WTC11 (cell line): Measurements from ENCODE around the gene UBASH3B. TPM values are rescaled to one million over a fixed set of nuclear protein-coding genes. Genes with fewer than 3 reads are reported as not detected.

Experiments used
- ATAC-seq: fragments of 200-7000 bp; cut with Tn5 transposase; 2 replicates; pipeline ENCODE4 v1.10.0; 2021; ENCODE audit warnings: mild to moderate bottlenecking, moderate library complexity
- CTCF ChIA-PET: fragments of 300-600 bp; sonication (Branson Sonifier 250); formaldehyde crosslinking; loops from one replicate; lab custom pipeline; 2021; ENCODE audit warnings: antibody characterized with exemption; lab: Charles Lee
- POLR2A ChIA-PET: fragments of 350-600 bp; sonication (Branson Sonifier 250); formaldehyde crosslinking; loops from one replicate; lab custom pipeline; 2021; ENCODE audit warnings: antibody characterized with exemption; lab: Charles Lee
- DNase-seq: peaks from one replicate; pipeline ENCODE4 v3.0.0; 2021; ENCODE audit warnings: low spot score
- H3K27ac Mint-ChIP-seq: 2 replicates; pipeline ENCODE4 v1.8.0; 2021; ENCODE audit warnings: mixed read lengths
- H3K27me3 Mint-ChIP-seq: 2 replicates; pipeline ENCODE4 v1.8.0; 2021; ENCODE audit warnings: low read depth, mild to moderate bottlenecking, moderate library complexity, mixed read lengths
- H3K36me3 Mint-ChIP-seq: 2 replicates; pipeline ENCODE4 v1.8.0; 2021; ENCODE audit warnings: mixed read lengths
- H3K4me1 Mint-ChIP-seq: 2 replicates; pipeline ENCODE4 v1.8.0; 2022; ENCODE audit warnings: mixed read lengths
- H3K4me3 Mint-ChIP-seq: 2 replicates; pipeline ENCODE4 v1.8.0; 2021; ENCODE audit warnings: mild to moderate bottlenecking, moderate library complexity, mixed read lengths
- H3K9me3 Mint-ChIP-seq: 2 replicates; pipeline ENCODE4 v1.8.0; 2021; ENCODE audit warnings: mixed read lengths
- AR ChIP-seq: fragments of 250-450 bp; sonication (Bioruptor Pico); IDR thresholded peaks from 2 replicates; pipeline ENCODE4 v1.9.0; 2021; ENCODE audit warnings: mild to moderate bottlenecking
- ATF2 ChIP-seq: sonication (generic); formaldehyde crosslinking; IDR thresholded peaks from 2 replicates; pipeline ENCODE4 v1.8.1; 2022; ENCODE audit warnings: low read depth, missing genetic modification reagents, borderline replicate concordance
- CDX4 ChIP-seq: fragments of 250-450 bp; sonication (Bioruptor Pico); IDR thresholded peaks from 2 replicates; pipeline ENCODE4 v1.9.0; 2021; ENCODE audit warnings: moderate library complexity, mild to moderate bottlenecking, inconsistent platforms, borderline replicate concordance
- CREB1 ChIP-seq: sonication (generic); formaldehyde crosslinking; IDR thresholded peaks from 2 replicates; pipeline ENCODE4 v1.8.0; 2023; ENCODE audit warnings: mild to moderate bottlenecking, missing genetic modification reagents
- ELF4 ChIP-seq: sonication (generic); formaldehyde crosslinking; IDR thresholded peaks from 2 replicates; pipeline ENCODE4 v1.8.1; 2022; ENCODE audit warnings: low read depth, mild to moderate bottlenecking, moderate library complexity, missing genetic modification reagents
- HMGA2 ChIP-seq: fragments of 250-450 bp; sonication (Bioruptor Pico); IDR thresholded peaks from 2 replicates; pipeline ENCODE4 v1.4.0; 2021; ENCODE audit warnings: mild to moderate bottlenecking, moderate library complexity
- IRF1 ChIP-seq: sonication (generic); formaldehyde crosslinking; IDR thresholded peaks from 2 replicates; pipeline ENCODE4 v1.8.0; 2023; ENCODE audit warnings: missing genetic modification reagents
- MXD4 ChIP-seq: fragments of 250-450 bp; sonication (Bioruptor Pico); IDR thresholded peaks from 2 replicates; pipeline ENCODE4 v1.8.0; 2021; ENCODE audit warnings: mild to moderate bottlenecking, moderate library complexity, borderline replicate concordance
- NFE2L1 ChIP-seq: sonication (generic); formaldehyde crosslinking; IDR thresholded peaks from 2 replicates; pipeline ENCODE4 v1.8.1; 2023; ENCODE audit warnings: missing genetic modification reagents
- NR3C1 ChIP-seq: sonication (generic); formaldehyde crosslinking; conservative IDR thresholded peaks from 2 replicates; pipeline ENCODE4 v1.8.1; 2023; ENCODE audit warnings: low read depth, mild to moderate bottlenecking, missing genetic modification reagents
- OVOL2 ChIP-seq: fragments of 250-450 bp; sonication (Bioruptor Pico); IDR thresholded peaks from 2 replicates; pipeline ENCODE4 v1.9.0; 2021; ENCODE audit warnings: mild to moderate bottlenecking, borderline replicate concordance
- PRDM15 ChIP-seq: sonication (generic); formaldehyde crosslinking; IDR thresholded peaks from 2 replicates; pipeline ENCODE4 v1.8.0; 2022; ENCODE audit warnings: missing genetic modification reagents
- PREB ChIP-seq: sonication (generic); formaldehyde crosslinking; IDR thresholded peaks from 2 replicates; pipeline ENCODE4 v1.8.1; 2022; ENCODE audit warnings: mild to moderate bottlenecking, missing genetic modification reagents, moderate library complexity, borderline replicate concordance
- TEAD1 ChIP-seq: sonication (generic); formaldehyde crosslinking; IDR thresholded peaks from 2 replicates; pipeline ENCODE4 v1.8.0; 2022; ENCODE audit warnings: mild to moderate bottlenecking, missing genetic modification reagents
- TP53 ChIP-seq: sonication (generic); formaldehyde crosslinking; IDR thresholded peaks from 2 replicates; pipeline ENCODE4 v1.8.1; 2023; ENCODE audit warnings: mild to moderate bottlenecking, missing genetic modification reagents
- USF1 ChIP-seq: sonication (generic); formaldehyde crosslinking; IDR thresholded peaks from 2 replicates; pipeline ENCODE4 v1.8.0; 2022; ENCODE audit warnings: mild to moderate bottlenecking, missing genetic modification reagents
- USF2 ChIP-seq: sonication (generic); formaldehyde crosslinking; IDR thresholded peaks from 2 replicates; pipeline ENCODE4 v1.8.1; 2023; ENCODE audit warnings: mild to moderate bottlenecking, missing genetic modification reagents, moderate library complexity
- ZNF423 ChIP-seq: fragments of 250-450 bp; sonication (Bioruptor Pico); IDR thresholded peaks from 2 replicates; pipeline ENCODE4 v2.1.2; 2022; ENCODE audit warnings: mild to moderate bottlenecking, moderate library complexity
- total RNA-seq: library from RNA; stranded (reverse); gene quantifications from 3 replicates; pipeline ENCODE4 v1.2.3, GENCODE V29; 2021

The UBASH3B gene
- total RNA-seq, 1 experiment from 2014 or later: 21.1 TPM

- H3K4me3 Mint-ChIP-seq: no peak overlapping the region
- POLR2A ChIA-PET: no interaction called here
- DNase-seq: no peak
- peaks cover 12% of the 10 kb centered on the region for H3K4me1 Mint-ChIP-seq
- H3K27ac Mint-ChIP-seq: no peak overlapping the region
- no peak for TF ChIP-seq ATF2
- no peak for TF ChIP-seq ELF4 (CRISPR knock-in tag)
- TF ChIP-seq PRDM15 (CRISPR knock-in tag): no peak
- no peak for TF ChIP-seq PREB
- no peak for TF ChIP-seq USF1
- TF ChIP-seq CREB1 (CRISPR knock-in tag): no peak
- no peaks in the 10 kb centered on the region for H3K27me3 Mint-ChIP-seq
- no peak for ATAC-seq
- no peaks in the 10 kb centered on the region for H3K9me3 Mint-ChIP-seq
- H3K36me3 Mint-ChIP-seq: no peaks in the 10 kb centered on the region
- CTCF ChIA-PET: interaction anchor here (1.1 to 1.2 kb wide), 2 partner anchors 15 to 60 kb away, joined by 3 read pairs; no protein-coding TSS in a partner anchor
Observed at GRCh38 chr11:122696662-122697061, 41.1 kb downstream of the UBASH3B start.

GRCh38 chr11:122697636-122698167, 42.2 kb downstream of the UBASH3B start:
- no peak for DNase-seq
- Mint-ChIP-seq H3K9me3 (no peaks in the 10 kb centered on the region), H3K4me1 (peaks cover 2% of the 10 kb centered on the region), H3K4me3 (no peak overlapping the region), H3K27ac (no peak overlapping the region), H3K36me3 (no peaks in the 10 kb centered on the region), H3K27me3 (no peaks in the 10 kb centered on the region)
- ChIA-PET CTCF (interaction anchor here (1.1 kb wide), 1 partner anchor 14 kb away, joined by 3 read pairs; no protein-coding TSS in a partner anchor), POLR2A (interaction anchor here (0.6 kb wide), 1 partner anchor 36 kb away, joined by 5 read pairs; no protein-coding TSS in a partner anchor)
- no peak for ATAC-seq
- TF ChIP-seq NFE2L1: no peak
- no peak for TF ChIP-seq HMGA2 (CRISPR knock-in tag)
- no peak for TF ChIP-seq TP53 (CRISPR knock-in tag)
- TF ChIP-seq PREB: no peak
- no peak for TF ChIP-seq OVOL2 (CRISPR knock-in tag)
- no peak for TF ChIP-seq CDX4
- TF ChIP-seq NR3C1: no peak
- no peak for TF ChIP-seq USF2 (CRISPR knock-in tag)
- TF ChIP-seq ZNF423: no peak
- no peak for TF ChIP-seq MXD4 (CRISPR knock-in tag)
- no peak for TF ChIP-seq IRF1 (CRISPR knock-in tag)
- TF ChIP-seq ATF2: no peak
- no peak for TF ChIP-seq TEAD1 (CRISPR knock-in tag)
- no peak for TF ChIP-seq AR (CRISPR knock-in tag)
